WTC11 (cell line): ENCODE data around the gene C1QTNF1. TPM values are rescaled to one million over a fixed set of nuclear protein-coding genes. Genes with fewer than 3 reads are reported as not detected.

Experiments
- ATAC-seq: fragments of 200-7000 bp; cut with Tn5 transposase; 2 replicates; pipeline ENCODE4 v1.10.0; 2021; ENCODE audit warnings: mild to moderate bottlenecking, moderate library complexity
- CTCF ChIA-PET: fragments of 300-600 bp; sonication (Branson Sonifier 250); formaldehyde crosslinking; loops from one replicate; lab custom pipeline; 2021; ENCODE audit warnings: antibody characterized with exemption; lab: Charles Lee
- POLR2A ChIA-PET: fragments of 350-600 bp; sonication (Branson Sonifier 250); formaldehyde crosslinking; loops from one replicate; lab custom pipeline; 2021; ENCODE audit warnings: antibody characterized with exemption; lab: Charles Lee
- DNase-seq: peaks from one replicate; pipeline ENCODE4 v3.0.0; 2021; ENCODE audit warnings: low spot score
- H3K27ac Mint-ChIP-seq: 2 replicates; pipeline ENCODE4 v1.8.0; 2021; ENCODE audit warnings: mixed read lengths
- H3K27me3 Mint-ChIP-seq: 2 replicates; pipeline ENCODE4 v1.8.0; 2021; ENCODE audit warnings: low read depth, mild to moderate bottlenecking, moderate library complexity, mixed read lengths
- H3K36me3 Mint-ChIP-seq: 2 replicates; pipeline ENCODE4 v1.8.0; 2021; ENCODE audit warnings: mixed read lengths
- H3K4me1 Mint-ChIP-seq: 2 replicates; pipeline ENCODE4 v1.8.0; 2022; ENCODE audit warnings: mixed read lengths
- H3K4me3 Mint-ChIP-seq: 2 replicates; pipeline ENCODE4 v1.8.0; 2021; ENCODE audit warnings: mild to moderate bottlenecking, moderate library complexity, mixed read lengths
- H3K9me3 Mint-ChIP-seq: 2 replicates; pipeline ENCODE4 v1.8.0; 2021; ENCODE audit warnings: mixed read lengths
- ATF3 ChIP-seq: sonication (generic); formaldehyde crosslinking; conservative IDR thresholded peaks from 2 replicates; pipeline ENCODE4 v1.8.1; 2022; ENCODE audit warnings: mild to moderate bottlenecking, missing genetic modification reagents
- CBFB ChIP-seq: sonication (generic); formaldehyde crosslinking; IDR thresholded peaks from 2 replicates; pipeline ENCODE4 v1.8.1; 2022; ENCODE audit warnings: mild to moderate bottlenecking, low read depth, missing genetic modification reagents
- CREB1 ChIP-seq: sonication (generic); formaldehyde crosslinking; IDR thresholded peaks from 2 replicates; pipeline ENCODE4 v1.8.0; 2023; ENCODE audit warnings: mild to moderate bottlenecking, missing genetic modification reagents
- E2F1 ChIP-seq: sonication (generic); formaldehyde crosslinking; IDR thresholded peaks from 2 replicates; pipeline ENCODE4 v1.8.0; 2022; ENCODE audit warnings: mild to moderate bottlenecking, missing genetic modification reagents
- E2F4 ChIP-seq: sonication (generic); formaldehyde crosslinking; IDR thresholded peaks from 2 replicates; pipeline ENCODE4 v1.8.1; 2022; ENCODE audit warnings: low read depth, mild to moderate bottlenecking, moderate library complexity, missing genetic modification reagents, borderline replicate concordance
- ELF4 ChIP-seq: sonication (generic); formaldehyde crosslinking; IDR thresholded peaks from 2 replicates; pipeline ENCODE4 v1.8.1; 2022; ENCODE audit warnings: low read depth, mild to moderate bottlenecking, moderate library complexity, missing genetic modification reagents
- ETV6 ChIP-seq: sonication (generic); formaldehyde crosslinking; IDR thresholded peaks from 2 replicates; pipeline ENCODE4 v1.8.1; 2022; ENCODE audit warnings: mild to moderate bottlenecking, missing genetic modification reagents
- FOXJ3 ChIP-seq: sonication (generic); formaldehyde crosslinking; IDR thresholded peaks from 2 replicates; pipeline ENCODE4 v1.9.0; 2021; ENCODE audit warnings: missing genetic modification reagents, mild to moderate bottlenecking, borderline replicate concordance
- FOXK1 ChIP-seq: sonication (generic); formaldehyde crosslinking; IDR thresholded peaks from 2 replicates; pipeline ENCODE4 v1.8.0; 2022; ENCODE audit warnings: mild to moderate bottlenecking, moderate library complexity, missing genetic modification reagents
- IRF1 ChIP-seq: sonication (generic); formaldehyde crosslinking; IDR thresholded peaks from 2 replicates; pipeline ENCODE4 v1.8.0; 2023; ENCODE audit warnings: missing genetic modification reagents
- JAZF1 ChIP-seq: fragments of 250-450 bp; sonication (Bioruptor Pico); IDR thresholded peaks from 2 replicates; pipeline ENCODE4 v1.9.0; 2021; ENCODE audit warnings: moderate library complexity, mild to moderate bottlenecking, inconsistent platforms
- MYBL2 ChIP-seq: sonication (generic); formaldehyde crosslinking; IDR thresholded peaks from 2 replicates; pipeline ENCODE4 v1.8.1; 2023; ENCODE audit warnings: mild to moderate bottlenecking, moderate library complexity, missing genetic modification reagents
- NFYB ChIP-seq: sonication (generic); formaldehyde crosslinking; conservative IDR thresholded peaks from 2 replicates; pipeline ENCODE4 v1.8.0; 2022; ENCODE audit warnings: low read depth, missing genetic modification reagents
- NR2C2 ChIP-seq: sonication (generic); formaldehyde crosslinking; IDR thresholded peaks from 2 replicates; pipeline ENCODE4 v1.8.0; 2022; ENCODE audit warnings: mild to moderate bottlenecking, missing genetic modification reagents
- PREB ChIP-seq: sonication (generic); formaldehyde crosslinking; IDR thresholded peaks from 2 replicates; pipeline ENCODE4 v1.8.1; 2022; ENCODE audit warnings: mild to moderate bottlenecking, missing genetic modification reagents, moderate library complexity, borderline replicate concordance
- STAT6 ChIP-seq: sonication (generic); formaldehyde crosslinking; conservative IDR thresholded peaks from 2 replicates; pipeline ENCODE4 v1.8.1; 2023; ENCODE audit warnings: mild to moderate bottlenecking, low read depth, missing genetic modification reagents, moderate library complexity
- TP53 ChIP-seq: sonication (generic); formaldehyde crosslinking; IDR thresholded peaks from 2 replicates; pipeline ENCODE4 v1.8.1; 2023; ENCODE audit warnings: mild to moderate bottlenecking, missing genetic modification reagents
- ZMAT4 ChIP-seq: fragments of 250-450 bp; sonication (Bioruptor Pico); IDR thresholded peaks from 2 replicates; pipeline ENCODE4 v1.9.0; 2021; ENCODE audit warnings: mild to moderate bottlenecking
- ZNF281 ChIP-seq: sonication (generic); formaldehyde crosslinking; IDR thresholded peaks from 2 replicates; pipeline ENCODE4 v1.8.0; 2023; ENCODE audit warnings: mild to moderate bottlenecking, missing genetic modification reagents
- ZNF423 ChIP-seq: fragments of 250-450 bp; sonication (Bioruptor Pico); IDR thresholded peaks from 2 replicates; pipeline ENCODE4 v2.1.2; 2022; ENCODE audit warnings: mild to moderate bottlenecking, moderate library complexity
- total RNA-seq: library from RNA; stranded (reverse); gene quantifications from 3 replicates; pipeline ENCODE4 v1.2.3, GENCODE V29; 2021

Gene C1QTNF1
- total RNA-seq, 1 experiment from 2014 or later = 1.7 TPM

GRCh38 chr17:79012563-79013134 is 11.3 kb upstream of the C1QTNF1 start (continued):
- TF ChIP-seq STAT6 (CRISPR knock-in tag) = no peak
- TF ChIP-seq ZMAT4 (CRISPR knock-in tag) = no peak
- TF ChIP-seq ETV6 (CRISPR knock-in tag) = no peak
- no peak for TF ChIP-seq NR2C2 (CRISPR knock-in tag)
- TF ChIP-seq ZNF281 (CRISPR knock-in tag) = no peak

- ChIA-PET POLR2A (no interaction called here), CTCF (no interaction called here)
- peaks cover 26% of the 10 kb centered on the region for H3K36me3 Mint-ChIP-seq
- no peak overlapping the region for H3K27ac Mint-ChIP-seq
- peaks cover 55% of the 10 kb centered on the region for H3K27me3 Mint-ChIP-seq
- TF ChIP-seq CREB1 (no peak), PREB (CRISPR knock-in tag) (no peak), ZNF281 (CRISPR knock-in tag) (no peak), JAZF1 (no peak), FOXK1 (CRISPR knock-in tag) (no peak), NFYB (CRISPR knock-in tag) (no peak), E2F1 (no peak), ELF4 (CRISPR knock-in tag) (no peak), MYBL2 (CRISPR knock-in tag) (no peak), TP53 (CRISPR knock-in tag) (no peak), ZNF423 (CRISPR knock-in tag) (no peak), CBFB (CRISPR knock-in tag) (no peak), E2F4 (CRISPR knock-in tag) (no peak), ATF3 (no peak), FOXJ3 (CRISPR knock-in tag) (no peak), IRF1 (no peak), ZMAT4 (CRISPR knock-in tag) (no peak)
- no peak for DNase-seq
- no peak for ATAC-seq
- peaks cover 54% of the 10 kb centered on the region for H3K9me3 Mint-ChIP-seq
- no peak overlapping the region for H3K4me3 Mint-ChIP-seq
- H3K4me1 Mint-ChIP-seq = peaks cover 9% of the 10 kb centered on the region
Measured at GRCh38 chr17:79014158-79014758, 9.7 kb upstream of the C1QTNF1 start.
